AG08396 (cell line): ENCODE results near the gene WDR87.
"Not testable (repeated sequence)": the region's sequence is repeated elsewhere in the genome, so short reads cannot be mapped to it uniquely, and the experiment has no call there.

Source experiments
- DNase-seq: peaks from one replicate; pipeline ENCODE4 v3.0.0; 2012; ENCODE audit warnings: low spot score, mixed read lengths

The WDR87 gene

DNA sequence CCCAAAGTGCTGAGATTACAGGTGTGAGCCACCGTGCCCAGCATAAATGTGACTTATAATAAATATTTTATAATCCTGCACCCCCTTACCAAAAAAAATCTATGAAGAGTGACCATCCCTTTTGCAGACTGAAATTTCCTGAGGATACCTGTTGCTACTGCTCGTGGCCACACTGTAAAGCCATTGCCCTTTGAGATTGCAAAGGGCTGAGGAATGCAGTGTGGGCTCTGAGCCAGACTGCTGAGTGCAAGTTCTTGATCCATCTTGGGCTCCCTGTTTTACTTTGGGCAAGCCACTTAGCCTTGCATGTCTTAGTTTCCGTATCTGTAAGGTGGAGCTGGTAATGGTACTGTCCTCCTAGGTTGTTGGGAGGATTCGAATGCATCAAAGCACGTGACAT lies 24.0 kb upstream of the WDR87 start:
- DNase-seq, result no peak

DNA sequence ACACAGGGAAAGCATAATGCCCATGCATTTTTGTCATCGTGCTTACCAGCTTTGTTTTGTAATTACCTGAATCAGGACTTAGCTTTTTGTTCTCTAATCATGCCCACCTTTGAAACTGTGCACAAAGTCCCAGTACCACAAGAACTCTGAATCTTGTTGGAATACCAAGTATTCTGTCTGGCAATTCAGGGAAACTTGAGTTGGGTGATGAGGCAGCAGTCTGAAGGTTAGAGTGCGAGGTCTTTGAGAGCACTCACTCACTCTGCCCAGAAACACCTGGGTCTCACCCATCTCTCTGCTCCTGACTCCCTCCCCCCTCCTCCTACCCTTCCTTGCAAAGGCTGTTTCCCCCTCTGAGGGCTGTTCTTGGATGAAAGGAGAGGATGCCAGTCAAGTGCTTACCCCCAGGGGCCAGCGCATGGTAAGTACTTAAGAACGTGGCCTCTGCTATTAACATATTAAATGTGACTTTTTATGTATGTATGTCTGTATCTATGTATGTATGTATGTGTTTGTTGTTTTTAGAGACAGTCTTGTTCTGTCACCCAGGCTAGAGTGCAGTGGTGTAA lies 23.0 kb upstream of the WDR87 start:
- no peak for DNase-seq

DNA sequence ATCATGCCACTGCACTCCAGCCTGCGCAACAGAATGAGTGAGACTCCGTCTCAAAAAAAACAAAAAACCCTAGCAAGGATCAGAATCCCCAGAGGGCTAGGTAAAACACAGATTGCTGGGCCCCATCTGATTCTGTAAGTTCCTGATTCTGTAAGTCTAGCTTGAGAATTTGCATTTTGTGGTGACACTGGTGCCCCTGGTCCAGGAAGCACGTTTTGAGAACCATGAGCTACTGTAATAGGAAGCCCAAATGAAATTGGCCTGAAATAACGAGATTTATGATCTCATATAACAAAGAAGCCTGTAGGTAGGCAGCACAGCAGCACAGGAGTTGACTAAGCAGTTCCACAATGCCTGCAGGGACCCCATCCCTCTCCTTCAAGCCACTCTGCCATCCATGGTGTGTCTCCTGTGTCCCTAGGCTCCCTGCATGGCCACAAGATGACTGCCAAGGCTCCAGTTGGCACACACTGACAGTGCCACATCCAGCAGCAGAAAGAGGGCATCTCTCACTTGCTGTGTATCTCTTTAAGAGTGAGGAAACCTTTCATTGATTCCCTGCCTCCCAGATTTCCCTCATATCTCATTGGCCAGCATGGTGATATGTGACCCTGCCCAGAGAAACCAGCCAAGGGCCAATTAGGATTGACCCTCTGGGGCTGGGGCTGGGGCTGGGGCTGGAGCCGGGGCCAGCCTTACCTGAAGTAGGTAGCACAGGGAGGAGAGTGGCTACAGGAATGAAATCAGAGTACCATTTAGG lies 22.3 kb upstream of the WDR87 start:
- DNase-seq, result no peak

DNA sequence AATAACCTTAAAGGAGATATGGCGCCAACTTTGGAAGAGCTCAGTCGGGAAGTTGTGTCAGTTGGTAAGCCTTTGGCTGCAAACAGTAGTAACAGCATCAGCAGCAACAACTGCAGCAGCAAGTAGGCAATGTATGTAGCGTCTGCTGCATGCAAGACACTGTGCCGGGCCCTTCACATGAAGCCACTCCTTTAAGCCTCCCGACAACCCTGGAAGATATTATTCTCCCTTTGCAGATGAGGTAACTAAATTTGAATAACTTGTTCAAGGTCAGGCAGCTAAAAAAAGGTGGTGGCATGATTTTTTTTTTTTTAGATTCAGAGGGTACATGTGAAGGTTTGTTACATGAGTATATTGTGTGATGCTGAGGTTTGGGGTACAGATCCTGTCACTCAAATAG lies 20.3 kb upstream of the WDR87 start:
- no peak for DNase-seq

GRCh38 chr19:37926255-37926654 lies 19.9 kb upstream of the WDR87 start:
- no peak for DNase-seq

DNA sequence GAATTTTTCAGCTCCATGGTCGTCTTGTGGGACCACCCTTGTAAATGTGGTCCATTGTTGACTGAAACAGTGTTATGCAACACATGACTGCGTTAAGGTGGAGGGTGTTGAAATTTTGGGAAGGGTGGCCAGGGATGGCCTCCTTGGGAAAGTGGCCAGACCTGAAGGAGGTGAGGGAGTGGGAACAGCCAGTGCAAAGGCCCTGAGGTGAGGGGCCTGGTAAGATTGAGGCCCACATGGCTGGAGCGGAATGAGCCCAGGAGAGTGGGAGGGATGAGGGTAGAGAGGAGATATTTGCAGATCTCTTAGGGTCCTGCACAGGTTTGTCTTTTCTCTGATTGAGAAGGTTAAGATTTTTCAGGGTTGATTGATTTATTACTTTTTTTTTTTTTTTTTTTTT lies 18.8 kb upstream of the WDR87 start:
- DNase-seq, result no peak

- DNase-seq, result not testable (repeated sequence)
Observed at GRCh38 chr19:37924573-37924972, 18.2 kb upstream of the WDR87 start.

DNA sequence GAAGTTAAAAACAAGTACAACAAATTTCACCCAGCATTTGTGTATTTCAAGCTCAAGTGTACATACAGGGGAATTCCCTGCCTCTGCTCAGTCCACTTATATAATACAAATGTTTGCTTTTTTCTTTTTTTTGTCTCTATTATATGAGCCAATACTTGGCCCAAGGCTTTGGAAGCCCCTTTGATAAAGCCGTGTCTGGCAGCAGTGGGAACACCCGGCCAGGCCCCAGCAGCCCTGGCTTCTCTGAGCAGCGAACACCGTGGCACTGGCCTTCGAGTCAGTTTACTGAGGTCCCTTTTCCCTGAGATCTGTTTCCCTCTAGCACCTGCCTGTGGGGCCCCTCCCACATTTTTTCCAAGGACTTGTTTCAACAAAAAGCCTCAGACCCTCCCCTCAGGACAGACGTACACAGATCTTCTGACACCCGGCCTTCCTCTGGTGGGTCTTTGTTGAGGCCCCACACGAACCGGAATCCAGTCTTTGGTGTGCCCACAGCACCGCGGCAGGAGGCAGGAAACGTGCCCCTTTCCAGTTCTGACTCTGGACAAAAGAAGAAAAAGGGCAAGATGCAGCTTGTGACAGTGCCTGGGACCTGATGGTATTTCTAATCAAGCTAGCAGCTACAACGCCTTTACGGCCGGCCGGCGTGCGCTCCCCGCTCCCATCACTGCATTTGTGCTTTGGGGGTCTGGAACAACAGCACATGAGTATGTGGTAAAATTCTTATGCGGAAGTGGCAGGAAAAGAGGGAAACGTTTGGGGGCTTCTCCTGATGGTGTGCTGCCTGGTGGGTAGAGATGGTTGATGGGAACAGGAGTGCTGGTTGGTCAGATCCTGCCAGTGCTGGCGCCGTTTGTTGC lies 14.4 kb upstream of the WDR87 start:
- DNase-seq, result no peak

DNA sequence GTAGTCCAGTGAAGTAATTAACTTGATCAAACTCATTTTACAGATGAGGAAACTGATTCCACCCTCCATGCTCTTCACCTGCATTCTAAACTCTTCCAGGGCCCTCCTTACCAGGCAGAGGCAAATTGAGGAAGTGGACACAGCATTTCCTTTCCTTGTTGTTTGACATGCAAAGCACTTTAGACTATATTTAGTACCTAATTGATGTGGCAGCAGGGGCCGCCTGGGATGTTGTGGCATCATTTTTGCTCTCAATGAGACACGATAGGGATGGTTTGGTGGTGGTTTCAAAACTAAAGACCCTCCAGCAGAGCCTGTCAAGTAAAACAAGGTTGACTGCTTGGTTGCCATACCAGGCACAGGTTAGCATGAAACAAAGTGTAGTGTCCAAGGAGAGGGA lies 8.5 kb upstream of the WDR87 start:
- no peak for DNase-seq

DNA sequence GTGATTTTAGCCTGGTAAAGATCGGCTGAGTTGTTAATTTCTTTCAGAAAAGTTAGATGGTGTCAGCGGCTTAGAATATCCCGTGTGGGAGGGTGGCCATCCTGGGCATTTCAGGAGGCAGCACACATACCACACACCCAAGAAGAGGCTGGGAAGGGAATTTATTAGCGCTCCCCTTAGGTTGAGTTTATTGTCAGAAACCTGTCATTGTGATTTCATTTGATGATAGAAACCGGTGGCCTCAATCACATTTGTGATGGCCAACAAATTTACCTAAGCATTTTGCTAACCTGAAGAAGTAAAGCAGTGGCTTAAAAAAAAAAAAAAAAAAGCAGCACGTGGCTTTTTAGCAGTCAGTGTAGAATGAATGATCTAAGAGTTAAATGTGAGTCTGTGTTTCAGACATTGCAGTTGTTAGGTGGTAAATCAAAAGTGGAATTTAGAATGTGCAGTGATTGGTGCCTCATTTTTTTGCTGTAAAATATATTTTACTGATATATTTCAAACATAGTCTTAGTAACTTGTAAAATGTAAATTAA lies 3.3 kb upstream of the WDR87 start:
- no peak for DNase-seq

GRCh38 chr19:37907735-37908455 lies 1.5 kb upstream of the WDR87 start:
- DNase-seq, result no peak

DNA sequence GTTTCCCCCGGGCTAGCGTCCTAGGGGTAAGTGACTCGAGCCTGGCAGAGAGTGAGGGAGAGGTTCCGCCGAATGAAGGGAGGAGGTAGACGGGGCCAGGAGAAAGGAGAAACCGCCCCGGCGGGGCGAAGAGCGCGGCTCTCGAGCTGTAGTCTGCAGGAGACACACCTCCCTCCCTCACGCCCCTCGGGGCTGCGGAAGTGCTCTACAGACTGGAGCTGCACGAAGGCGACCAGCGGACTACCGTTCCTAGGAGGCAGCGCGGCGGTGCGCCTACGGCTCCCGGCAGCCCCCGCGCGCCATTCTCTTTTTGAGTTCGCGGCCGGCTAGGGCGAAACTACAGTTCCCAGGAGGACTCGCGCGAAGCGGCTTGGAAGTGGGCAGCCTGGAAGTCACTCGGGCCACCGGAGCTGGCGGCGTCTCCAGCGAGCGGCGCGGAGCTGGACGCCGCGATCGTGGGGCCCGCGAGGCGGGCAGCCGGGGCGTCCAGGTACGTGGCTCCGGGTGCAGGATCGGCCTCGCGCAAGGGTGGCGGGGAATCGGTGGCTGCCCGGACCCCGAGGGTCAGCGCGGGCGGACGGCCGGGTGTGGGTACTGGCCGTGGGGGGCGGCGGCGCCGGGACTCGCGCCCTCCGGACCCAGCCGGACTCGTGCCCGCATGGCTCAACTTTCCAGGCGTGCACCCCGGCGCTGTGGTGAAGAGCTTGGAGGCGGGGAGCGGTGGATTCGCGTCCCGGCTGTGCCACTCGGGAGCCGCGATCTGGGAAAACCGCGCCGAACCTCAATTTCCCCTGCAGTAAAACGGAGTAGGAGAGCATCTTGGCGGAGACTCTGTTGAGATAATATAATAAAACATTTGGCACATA lies 708 bp upstream of the WDR87 start, which contains the start of gene SIPA1L3:
SIPA1L3 (plus strand) TSS at position 340 of the 866 bp plus-strand sequence. CDS start 174,358 bp downstream, outside the sequence.
- DNase-seq, result peak; percentile 96

DNA sequence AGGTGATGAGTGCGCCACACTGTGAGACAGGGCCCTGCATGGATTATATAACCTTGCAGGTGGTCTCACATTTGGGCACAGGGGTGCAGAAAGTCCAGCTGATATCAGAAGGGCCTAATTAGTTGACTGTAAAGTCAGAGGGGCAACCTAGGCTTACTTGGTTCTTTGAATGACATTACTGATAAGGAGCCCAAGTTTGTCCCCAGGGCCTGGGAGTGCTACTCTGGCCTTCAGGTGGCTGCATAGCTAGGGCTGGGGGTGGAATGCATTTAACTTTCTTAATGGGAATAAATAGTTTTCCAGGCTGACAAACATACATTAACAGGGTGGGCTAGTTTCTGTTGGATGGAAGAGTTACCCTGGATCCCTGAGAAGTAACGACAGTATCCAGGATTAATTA lies 3.3 kb downstream of the WDR87 start:
- no peak for DNase-seq

DNA sequence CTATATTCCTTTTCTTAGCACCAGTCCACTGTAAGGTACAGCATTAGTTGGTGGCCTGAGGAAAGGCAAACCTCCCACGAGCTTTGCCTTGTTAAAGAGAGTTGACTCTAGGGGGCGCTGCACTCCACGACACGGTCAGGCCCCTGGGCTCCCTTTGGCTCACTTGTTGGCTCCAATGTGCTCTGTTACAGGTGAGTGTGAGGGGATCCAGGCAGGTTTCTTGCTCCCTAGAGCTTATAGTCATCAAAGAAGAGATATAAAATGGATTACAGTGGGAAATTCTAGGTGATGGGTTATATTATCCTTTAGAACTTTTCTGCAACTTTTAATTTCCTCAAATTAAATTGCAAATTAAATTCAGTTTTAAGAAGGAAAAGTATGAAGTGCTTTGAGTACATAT lies 3.7 kb downstream of the WDR87 start:
- DNase-seq, result peak; percentile 82

DNA sequence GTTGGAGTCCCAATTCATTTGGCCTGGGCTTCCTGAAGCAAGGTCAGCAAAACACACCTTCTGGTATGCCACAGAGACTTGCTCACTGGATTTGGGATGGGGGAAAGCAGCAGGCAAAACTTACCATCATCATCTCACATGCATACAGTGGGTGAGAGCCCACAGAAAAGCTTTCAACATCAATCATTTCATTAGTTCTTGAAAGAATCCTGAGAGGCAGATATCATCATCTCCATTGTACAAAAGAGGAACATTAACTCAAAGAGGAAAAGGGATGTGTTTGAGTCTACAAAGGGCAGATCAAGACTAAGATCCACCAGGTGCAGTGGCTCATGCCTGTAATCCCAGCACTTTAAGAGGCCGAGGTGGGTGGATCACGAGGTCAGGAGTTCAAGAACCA lies 6.4 kb downstream of the WDR87 start:
- DNase-seq, result no peak

GRCh38 chr19:37899453-37899852 lies 6.9 kb downstream of the WDR87 start:
- no peak for DNase-seq

- DNase-seq, result no peak
Observed at GRCh38 chr19:37896180-37896579, 10.2 kb downstream of the WDR87 start.

- DNase-seq, result no peak
Observed at GRCh38 chr19:37893845-37894575, 12.4 kb downstream of the WDR87 start.

- no peak for DNase-seq
Observed at GRCh38 chr19:37886571-37886970, 19.8 kb downstream of the WDR87 start.

- no peak for DNase-seq
Observed at GRCh38 chr19:37885392-37885791, 21.0 kb downstream of the WDR87 start.
